Astrocyte of the spinal cord (primary cell): ENCODE data around the gene TAOK2.

ENCODE experiments used
- DNase-seq: peaks from one replicate; pipeline ENCODE4 v3.0.0; 2011; ENCODE audit warnings: low read depth, low spot score
- H3K4me3 ChIP-seq: 2 replicates; pipeline ENCODE4 v1.5.1; 2011; ENCODE audit warnings: low read depth, mild to moderate bottlenecking, low read length, moderate library complexity
- in situ Hi-C: cut with HindIII; loops from 2 replicates; pipeline ENCODE4 v1.10.0; 2017; ENCODE audit warnings: low sequenced_read_pairs
- TF ChIP-seq, protein P1 (sequence below): IDR thresholded peaks from 2 replicates; pipeline ENCODE4 v1.5.1; 2012; ENCODE audit warnings: low read depth, mild to moderate bottlenecking, low read length, inconsistent platforms

Gene TAOK2

DNA sequence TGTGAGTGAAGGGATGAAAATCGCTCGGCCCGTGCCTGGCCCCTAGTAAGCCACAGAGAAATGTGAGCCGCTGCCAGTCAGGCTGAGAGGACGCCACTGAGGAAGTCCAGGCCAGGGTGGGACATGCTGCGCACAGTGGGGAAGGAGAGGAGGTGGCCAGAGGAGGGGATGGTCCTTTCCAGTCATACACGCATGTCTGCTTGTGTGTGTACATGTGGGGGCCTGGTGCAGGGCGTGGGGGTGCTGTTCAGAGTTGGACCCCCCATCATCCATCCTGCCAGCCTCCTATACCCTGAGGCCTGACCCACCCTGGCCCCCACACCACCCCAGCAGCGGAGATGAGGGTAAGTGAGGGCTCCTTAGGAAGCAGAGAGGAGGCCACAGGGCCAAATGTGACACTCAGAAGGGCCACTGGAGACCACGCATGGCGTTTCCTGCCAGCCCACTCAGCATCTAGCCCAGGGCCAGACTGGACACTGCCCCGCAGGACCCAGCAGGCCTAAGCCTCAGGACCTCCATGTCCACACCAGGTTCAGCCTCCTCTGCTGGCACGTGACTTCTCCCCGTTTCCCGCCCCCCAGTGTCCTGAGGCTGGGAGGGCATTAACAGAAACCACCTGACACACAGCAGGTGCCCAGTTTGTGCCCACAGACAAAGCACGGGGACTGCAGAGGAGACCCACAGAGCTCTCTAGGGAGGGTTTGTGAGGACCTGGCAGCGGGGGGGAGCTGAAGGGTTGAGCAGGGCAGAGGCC is 30.2 kb downstream of the TAOK2 start:
- H3K4me3 ChIP-seq, result no peak overlapping the region
- TF ChIP-seq, protein P1, sequence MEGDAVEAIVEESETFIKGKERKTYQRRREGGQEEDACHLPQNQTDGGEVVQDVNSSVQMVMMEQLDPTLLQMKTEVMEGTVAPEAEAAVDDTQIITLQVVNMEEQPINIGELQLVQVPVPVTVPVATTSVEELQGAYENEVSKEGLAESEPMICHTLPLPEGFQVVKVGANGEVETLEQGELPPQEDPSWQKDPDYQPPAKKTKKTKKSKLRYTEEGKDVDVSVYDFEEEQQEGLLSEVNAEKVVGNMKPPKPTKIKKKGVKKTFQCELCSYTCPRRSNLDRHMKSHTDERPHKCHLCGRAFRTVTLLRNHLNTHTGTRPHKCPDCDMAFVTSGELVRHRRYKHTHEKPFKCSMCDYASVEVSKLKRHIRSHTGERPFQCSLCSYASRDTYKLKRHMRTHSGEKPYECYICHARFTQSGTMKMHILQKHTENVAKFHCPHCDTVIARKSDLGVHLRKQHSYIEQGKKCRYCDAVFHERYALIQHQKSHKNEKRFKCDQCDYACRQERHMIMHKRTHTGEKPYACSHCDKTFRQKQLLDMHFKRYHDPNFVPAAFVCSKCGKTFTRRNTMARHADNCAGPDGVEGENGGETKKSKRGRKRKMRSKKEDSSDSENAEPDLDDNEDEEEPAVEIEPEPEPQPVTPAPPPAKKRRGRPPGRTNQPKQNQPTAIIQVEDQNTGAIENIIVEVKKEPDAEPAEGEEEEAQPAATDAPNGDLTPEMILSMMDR, result no peak
- in situ Hi-C loops, result no loop called here
- DNase-seq, result no peak

DNA sequence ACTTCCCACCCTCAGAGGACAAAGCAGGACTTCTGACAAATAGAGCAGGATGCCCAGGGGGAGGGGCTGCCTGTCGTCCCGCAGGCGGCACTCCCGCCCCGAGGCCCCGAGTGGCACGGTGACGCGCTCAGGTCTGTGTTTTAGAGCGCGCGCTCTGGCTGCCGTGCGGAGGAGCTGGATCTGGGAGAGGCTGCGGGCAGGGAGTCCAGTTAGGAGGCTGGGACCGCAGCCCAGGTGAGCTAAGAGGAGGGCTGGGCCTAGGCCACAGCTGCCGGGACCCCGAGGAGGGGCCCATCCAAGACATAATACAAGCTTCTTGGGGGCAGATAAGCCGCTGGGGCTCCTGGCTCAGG is 30.7 kb downstream of the TAOK2 start:
- H3K4me3 ChIP-seq, result no peak overlapping the region
- DNase-seq, result no peak
- in situ Hi-C loops, result no loop called here
- TF ChIP-seq, protein P1, result no peak

DNA sequence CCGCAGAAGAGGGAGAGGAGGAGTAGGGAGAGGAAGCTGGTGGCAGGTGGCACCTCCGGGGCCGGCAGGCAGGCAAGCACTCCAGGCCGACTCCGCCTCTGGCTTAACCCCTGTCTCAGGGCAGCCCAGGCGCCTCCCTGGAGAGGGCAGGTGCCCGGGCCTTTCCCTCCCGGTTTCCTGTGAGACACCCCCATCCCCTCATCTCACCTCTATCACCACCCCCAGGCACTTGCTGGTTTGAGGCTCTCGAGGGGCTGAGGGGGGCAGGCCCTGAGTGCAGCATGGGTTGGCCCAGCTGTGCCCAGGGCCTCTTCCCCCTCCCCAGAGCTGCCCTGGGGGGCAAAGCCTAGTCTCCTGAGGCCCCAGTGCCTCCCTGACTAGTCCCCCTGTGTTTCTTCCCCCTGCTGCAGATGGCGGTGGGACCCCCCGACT is 31.2 kb downstream of the TAOK2 start:
- TF ChIP-seq, protein P1, result no peak
- H3K4me3 ChIP-seq, result no peak overlapping the region
- in situ Hi-C loops, result no loop called here
- no peak for DNase-seq

DNA sequence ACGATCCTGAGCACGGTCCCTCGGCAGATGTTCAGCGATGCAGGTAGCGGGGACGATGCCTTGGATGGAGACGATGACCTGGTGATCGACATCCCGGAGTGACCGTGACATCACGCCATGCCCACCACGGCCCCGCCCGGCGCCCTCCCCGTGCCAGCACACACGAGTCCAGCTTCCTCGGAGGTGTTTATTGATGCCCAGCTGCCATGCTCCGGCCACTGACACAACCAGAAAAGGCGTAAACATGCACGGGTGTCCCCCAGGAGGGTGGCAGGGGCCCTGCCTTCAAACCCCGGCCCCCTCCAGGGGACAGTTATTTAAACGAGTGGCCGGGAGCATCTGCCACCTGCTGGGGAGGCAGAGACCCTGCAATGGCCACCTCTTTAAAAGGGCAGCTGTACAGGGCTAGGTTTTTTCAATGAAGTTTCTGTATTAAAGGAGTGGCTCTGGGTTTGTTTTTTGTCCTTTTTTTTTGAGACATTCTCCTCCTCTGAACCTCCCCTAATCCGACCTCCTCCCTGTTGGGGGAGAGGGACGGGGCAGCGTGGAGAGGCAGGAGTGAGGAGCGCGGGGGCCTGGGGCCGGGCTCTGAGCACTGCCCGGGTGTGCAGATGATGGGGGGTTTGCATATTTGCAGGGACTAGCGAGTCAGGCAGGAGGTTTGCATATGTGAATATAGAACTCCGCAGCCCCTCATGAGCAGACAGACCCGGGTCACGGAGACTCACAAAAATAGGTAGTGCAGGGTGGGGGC is 31.9 kb downstream of the TAOK2 start:
- TF ChIP-seq, protein P1, result peak; percentile 89
- H3K4me3 ChIP-seq, result no peak overlapping the region
- DNase-seq, result no peak
- in situ Hi-C loops, result no loop called here

DNA sequence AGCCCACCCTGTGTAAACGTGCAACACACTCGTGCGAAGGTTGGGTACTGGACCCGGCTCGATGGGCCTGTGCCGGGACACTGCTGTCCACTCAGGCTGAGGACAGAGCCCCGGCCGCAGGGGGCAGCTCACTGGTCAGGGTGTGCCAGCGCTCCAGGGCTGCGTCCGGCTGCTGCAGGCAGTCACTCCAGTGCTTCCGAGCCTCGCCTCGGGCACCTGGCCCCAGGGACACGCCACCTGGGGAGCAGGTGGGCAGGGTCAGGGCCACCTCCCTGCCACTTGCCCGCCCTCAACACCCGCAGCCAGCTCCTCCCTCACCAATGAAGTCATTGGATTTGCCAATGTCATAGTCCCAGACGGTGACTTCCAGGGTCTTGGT is 32.4 kb downstream of the TAOK2 start:
- no peak overlapping the region for H3K4me3 ChIP-seq
- TF ChIP-seq, protein P1, result no peak
- in situ Hi-C loops, result no loop called here
- DNase-seq, result no peak

DNA sequence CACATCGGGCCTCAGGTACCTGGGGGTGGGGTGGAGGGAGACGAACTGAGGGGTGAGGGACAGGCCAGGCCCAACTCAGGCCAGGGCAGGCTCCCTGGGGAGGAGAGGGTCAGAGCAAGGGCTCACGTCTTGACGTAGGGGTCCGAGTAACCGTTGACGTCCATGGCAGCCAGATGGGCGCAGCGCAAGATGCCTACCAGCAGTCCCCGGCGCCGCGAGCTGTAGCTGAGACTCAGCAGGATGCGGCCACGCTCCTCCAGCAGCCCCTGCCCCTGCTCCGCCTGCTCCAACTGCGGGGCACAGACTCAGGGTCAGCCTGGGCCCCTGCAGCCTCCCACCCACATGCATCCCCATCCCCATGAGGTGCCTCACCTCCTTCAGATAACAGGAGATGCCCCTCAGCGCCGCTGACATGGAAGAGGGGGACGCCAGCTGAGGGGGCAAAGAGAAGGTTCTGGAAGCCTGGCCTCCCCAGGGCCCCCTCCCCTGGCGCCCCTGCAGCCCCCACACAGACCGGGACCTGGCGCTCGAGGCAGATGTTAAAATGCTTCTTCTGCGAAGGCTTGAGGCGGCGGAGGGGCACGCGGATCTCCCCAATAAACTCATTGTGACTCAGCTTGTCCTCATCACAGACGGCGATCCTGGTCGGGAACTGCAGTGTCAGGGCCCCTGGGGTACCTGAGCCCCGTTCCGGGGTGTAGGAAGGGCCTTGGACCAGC is 33.1 kb downstream of the TAOK2 start:
- TF ChIP-seq, protein P1, result no peak
- in situ Hi-C loops, result no loop called here
- no peak for DNase-seq
- H3K4me3 ChIP-seq, result no peak overlapping the region
